Naive B cell (primary cell): Measurements from ENCODE around the gene KRT74. TPM values are rescaled to one million over a fixed set of nuclear protein-coding genes. Genes with fewer than 3 reads are reported as not detected.

Experiments used
- ATAC-seq, 2 donors: fragments of 150-1000 bp; cut with Tn5 transposase; 2 replicates each; pipeline ENCODE4 v1.10.0; 2021; ENCODE audit warnings: low read depth in 2 of 2, mild to moderate bottlenecking in 2 of 2, moderate library complexity in 2 of 2
- DNase-seq: peaks from one replicate; pipeline ENCODE4 v3.0.0; 2022
- H3K27ac Mint-ChIP-seq, 6 donors: one replicate each; pipeline ENCODE4 v1.8.0; 2020 to 2022; ENCODE audit warnings: mild to moderate bottlenecking in 6 of 6, mixed read lengths in 6 of 6, moderate library complexity in 5 of 6, inconsistent platforms in 2 of 6
- H3K27me3 Mint-ChIP-seq, 3 donors: one replicate each; pipeline ENCODE4 v1.8.0; 2021 to 2022; ENCODE audit warnings: mixed read lengths in 3 of 3, mild to moderate bottlenecking in 1 of 3
- H3K36me3 Mint-ChIP-seq, 2 donors: one replicate each; pipeline ENCODE4 v1.8.0; 2020 to 2022; ENCODE audit warnings: mixed read lengths in 2 of 2, inconsistent platforms in 1 of 2, mild to moderate bottlenecking in 1 of 2
- H3K4me1 Mint-ChIP-seq, 3 donors: one replicate each; pipeline ENCODE4 v1.8.0; 2020 to 2022; ENCODE audit warnings: mixed read lengths in 3 of 3, inconsistent platforms in 1 of 3, mild to moderate bottlenecking in 1 of 3, moderate library complexity in 1 of 3
- H3K4me3 Mint-ChIP-seq, 8 donors: one replicate each; pipeline ENCODE4 v1.8.0; 2020 to 2022; ENCODE audit warnings: mild to moderate bottlenecking in 8 of 8, mixed read lengths in 8 of 8, moderate library complexity in 8 of 8, inconsistent platforms in 2 of 8
- H3K9me3 Mint-ChIP-seq, 7 donors: one replicate each; pipeline ENCODE4 v1.8.0; 2020 to 2022; ENCODE audit warnings: mixed read lengths in 7 of 7, mild to moderate bottlenecking in 5 of 7, inconsistent platforms in 2 of 7, moderate library complexity in 1 of 7
- polyA plus RNA-seq, 6 donors: library from polyadenylated mRNA; unstranded; fragments of 300-500 nt; fragmentation: Illumina TruSeq; gene quantifications; one replicate each; pipeline ENCODE4 v1.2.3, GENCODE V29; 2021; ENCODE audit warnings: low read depth in 6 of 6

Gene KRT74
- polyA plus RNA-seq, 6 donors from 2014 or later: not detected

DNA sequence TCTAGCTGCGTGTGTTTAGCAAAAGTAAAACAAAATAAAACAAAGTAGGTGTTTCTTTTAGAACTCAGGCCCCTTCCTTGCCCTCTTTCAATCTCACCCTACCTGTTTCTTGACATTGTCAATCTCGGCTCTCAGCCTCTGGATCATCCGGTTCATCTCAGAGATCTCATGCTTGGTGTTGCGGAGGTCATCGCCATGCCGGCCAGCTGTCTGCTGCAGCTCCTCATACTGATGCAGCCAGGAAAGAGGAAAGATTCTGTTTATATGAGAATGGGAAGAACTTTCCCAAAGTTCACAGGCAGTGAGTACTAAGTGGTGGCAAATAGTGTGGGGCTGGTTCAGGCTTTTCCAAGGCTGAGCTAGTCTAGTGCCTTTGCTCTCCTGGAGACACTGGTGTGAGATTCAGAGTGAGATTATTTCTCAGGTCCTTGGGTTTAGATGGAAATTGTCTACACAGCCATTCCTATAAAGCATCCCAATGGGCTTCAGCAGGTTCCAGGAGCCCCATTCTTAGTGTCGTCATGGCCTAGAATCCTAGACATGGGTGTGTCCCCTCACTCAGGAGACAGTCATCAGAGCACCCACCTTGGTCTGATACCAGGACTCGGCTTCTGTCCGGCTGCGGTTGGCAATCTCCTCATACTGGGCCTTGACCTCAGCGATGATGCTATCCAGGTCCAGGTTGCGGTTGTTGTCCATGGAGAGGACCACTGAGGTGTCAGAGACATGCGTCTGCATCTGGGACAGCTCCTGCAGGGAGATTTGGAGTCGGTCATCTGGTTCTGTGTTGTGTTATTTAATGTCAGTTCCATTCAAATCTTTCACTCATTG, 56.4 kb downstream of the KRT74 start:
- ATAC-seq (no peak), DNase-seq (no peak)
- Mint-ChIP-seq H3K27me3 (peaks cover 7 to 29% (median 13%) of the 10 kb centered on the region in 3 donors), H3K4me1 (no peaks in the 10 kb centered on the region), H3K4me3 (no peak overlapping the region), H3K27ac (no peak overlapping the region), H3K36me3 (no peaks in the 10 kb centered on the region), H3K9me3 (peaks cover 0 to 1% (median 0%) of the 10 kb centered on the region in 7 donors)

DNA sequence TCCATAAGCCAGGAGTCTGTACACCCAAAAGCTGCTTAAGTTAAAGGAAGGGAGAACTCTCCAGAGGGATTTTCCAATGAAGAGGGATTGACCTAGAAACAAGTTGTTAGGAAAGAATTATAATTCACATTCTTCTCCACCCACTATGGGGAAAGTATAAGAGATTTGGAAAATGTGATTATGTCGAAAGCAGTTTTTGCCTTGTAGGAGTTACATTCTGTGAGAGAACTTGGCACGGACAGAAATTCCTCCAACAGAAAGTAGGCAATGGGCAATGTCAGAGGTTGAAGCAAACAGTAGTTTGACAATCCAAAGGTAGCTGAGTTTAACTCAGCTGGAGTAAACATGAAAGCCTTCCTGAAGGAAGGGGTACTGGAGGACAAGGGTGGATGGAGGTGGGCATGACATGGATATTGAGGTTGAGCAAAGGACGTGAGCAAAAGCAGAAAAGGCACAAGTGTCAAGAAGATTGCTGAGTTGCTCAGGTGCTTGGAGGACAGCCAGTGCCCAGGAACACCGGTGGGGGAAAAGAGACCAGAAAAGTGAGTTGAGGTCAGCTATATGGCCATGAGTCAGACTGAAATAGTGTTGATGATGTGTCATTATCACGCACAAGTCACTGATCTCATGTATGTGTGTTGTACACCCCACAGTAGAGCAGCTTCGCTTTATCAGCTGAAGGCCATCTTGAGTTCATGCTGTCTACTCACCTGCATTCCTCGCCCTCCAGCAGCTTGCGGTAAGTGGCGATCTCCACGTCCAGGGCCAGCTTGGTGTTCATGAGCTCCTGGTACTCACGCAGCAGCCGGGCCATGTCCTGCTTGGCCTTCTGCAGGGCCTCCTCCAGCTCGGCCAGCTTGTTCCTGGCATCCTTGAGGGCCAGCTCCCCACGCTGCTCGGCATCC, 57.5 kb downstream of the KRT74 start:
- Mint-ChIP-seq H3K9me3 (peaks cover 3 to 8% (median 3%) of the 10 kb centered on the region in 7 donors), H3K27me3 (peaks cover 7 to 22% (median 12%) of the 10 kb centered on the region in 3 donors), H3K4me3 (no peak overlapping the region), H3K4me1 (no peaks in the 10 kb centered on the region), H3K36me3 (peaks cover 0 to 4% of the 10 kb centered on the region in 2 donors), H3K27ac (no peak overlapping the region)
- DNase-seq (no peak), ATAC-seq (no peak)

Other genes with a start within 250 kb of the KRT74 start
- not detected for gene KRT85, start 206.4 kb downstream of the KRT74 start, polyA plus RNA-seq
- not detected for gene KRT84, start 188.2 kb downstream of the KRT74 start, polyA plus RNA-seq
- not detected for gene KRT82, start 167.5 kb downstream of the KRT74 start, polyA plus RNA-seq
- gene KRT75, start 139.5 kb downstream of the KRT74 start, polyA plus RNA-seq: not detected
- gene KRT6B, start 121.7 kb downstream of the KRT74 start, polyA plus RNA-seq: not detected
- not detected for gene KRT6C, start 100.0 kb downstream of the KRT74 start, polyA plus RNA-seq
- not detected for gene KRT6A, start 80.6 kb downstream of the KRT74 start, polyA plus RNA-seq
- gene KRT5, start 53.4 kb downstream of the KRT74 start, polyA plus RNA-seq: not detected
- gene KRT71, start 20.7 kb downstream of the KRT74 start, polyA plus RNA-seq: not detected
- not detected for gene KRT72, start 27.6 kb upstream of the KRT74 start, polyA plus RNA-seq
- gene KRT73, start 44.7 kb upstream of the KRT74 start, polyA plus RNA-seq: not detected
- not detected for gene KRT2, start 78.4 kb upstream of the KRT74 start, polyA plus RNA-seq
- gene KRT1, start 106.6 kb upstream of the KRT74 start, polyA plus RNA-seq: under 1 TPM in 1 of 6 donors, not detected in 5; 0.44 TPM
- not detected for gene KRT77, start 129.7 kb upstream of the KRT74 start, polyA plus RNA-seq
- not detected for gene KRT76, start 203.5 kb upstream of the KRT74 start, polyA plus RNA-seq
- not detected for gene KRT3, start 222.3 kb upstream of the KRT74 start, polyA plus RNA-seq
- gene KRT4, start 240.3 kb upstream of the KRT74 start, polyA plus RNA-seq: not detected